Activated CD4-positive, alpha-beta T cell treated with anti-CD3 and anti-CD28 coated beads for 24 hours (primary cell): ENCODE measurements around the gene AACS.
"Not testable (repeated sequence)": the region's sequence is repeated elsewhere in the genome, so short reads cannot be mapped to it uniquely, and the experiment has no call there.

ENCODE experiments used
- DNase-seq, 2 donors: peaks; one replicate each; pipeline ENCODE4 v3.0.0-alpha.2; 2020; ENCODE audit warnings: low read depth in 2 of 2

AACS gene

GRCh38 chr12:125091401-125091800 lies 26.2 kb downstream of the AACS start:
- no peak for DNase-seq

GRCh38 chr12:125092108-125092871 lies 27.1 kb downstream of the AACS start:
- no peak for DNase-seq

- DNase-seq = no peak
Observed at GRCh38 chr12:125092872-125093680, 27.8 kb downstream of the AACS start.

- no peak for DNase-seq
Observed at GRCh38 chr12:125093681-125094330, 28.6 kb downstream of the AACS start.

- DNase-seq = no peak
Observed at GRCh38 chr12:125096894-125097293, 31.7 kb downstream of the AACS start.

- no peak for DNase-seq
Observed at GRCh38 chr12:125097427-125097826, 32.2 kb downstream of the AACS start.

GRCh38 chr12:125098676-125099408 lies 33.6 kb downstream of the AACS start:
- no peak for DNase-seq

- no peak for DNase-seq
Observed at GRCh38 chr12:125099409-125099782, 34.2 kb downstream of the AACS start.

GRCh38 chr12:125100551-125101434 lies 35.6 kb downstream of the AACS start:
- DNase-seq = no peak

- DNase-seq = no peak
Observed at GRCh38 chr12:125104982-125105381, 39.7 kb downstream of the AACS start.

- DNase-seq = no peak
Observed at GRCh38 chr12:125105600-125105999, 40.4 kb downstream of the AACS start.

- DNase-seq = no peak
Observed at GRCh38 chr12:125110641-125111360, 45.6 kb downstream of the AACS start.

GRCh38 chr12:125111403-125111802 lies 46.2 kb downstream of the AACS start:
- DNase-seq = no peak

GRCh38 chr12:125112614-125113013 lies 47.4 kb downstream of the AACS start:
- not testable (repeated sequence) for DNase-seq

- no peak for DNase-seq
Observed at GRCh38 chr12:125113263-125113662, 48.0 kb downstream of the AACS start.

GRCh38 chr12:125113789-125114188 lies 48.6 kb downstream of the AACS start:
- DNase-seq = no peak

GRCh38 chr12:125114365-125115141 lies 49.3 kb downstream of the AACS start:
- DNase-seq = no peak

GRCh38 chr12:125120566-125120965 lies 55.3 kb downstream of the AACS start:
- DNase-seq = no peak

- DNase-seq = no peak
Observed at GRCh38 chr12:125121106-125121505, 55.9 kb downstream of the AACS start.
